HG03571 (cell line): ENCODE data around the gene FCSK.
A peak's percentile ranks its signal among the peaks of the same experiment; 100 is the strongest.

Source experiments
- ATAC-seq: cut with Tn5 transposase; IDR thresholded peaks from one replicate; pipeline ENCODE4 v1.9.1; 2021; ENCODE audit not compliant: unreplicated experiment

FCSK gene

DNA sequence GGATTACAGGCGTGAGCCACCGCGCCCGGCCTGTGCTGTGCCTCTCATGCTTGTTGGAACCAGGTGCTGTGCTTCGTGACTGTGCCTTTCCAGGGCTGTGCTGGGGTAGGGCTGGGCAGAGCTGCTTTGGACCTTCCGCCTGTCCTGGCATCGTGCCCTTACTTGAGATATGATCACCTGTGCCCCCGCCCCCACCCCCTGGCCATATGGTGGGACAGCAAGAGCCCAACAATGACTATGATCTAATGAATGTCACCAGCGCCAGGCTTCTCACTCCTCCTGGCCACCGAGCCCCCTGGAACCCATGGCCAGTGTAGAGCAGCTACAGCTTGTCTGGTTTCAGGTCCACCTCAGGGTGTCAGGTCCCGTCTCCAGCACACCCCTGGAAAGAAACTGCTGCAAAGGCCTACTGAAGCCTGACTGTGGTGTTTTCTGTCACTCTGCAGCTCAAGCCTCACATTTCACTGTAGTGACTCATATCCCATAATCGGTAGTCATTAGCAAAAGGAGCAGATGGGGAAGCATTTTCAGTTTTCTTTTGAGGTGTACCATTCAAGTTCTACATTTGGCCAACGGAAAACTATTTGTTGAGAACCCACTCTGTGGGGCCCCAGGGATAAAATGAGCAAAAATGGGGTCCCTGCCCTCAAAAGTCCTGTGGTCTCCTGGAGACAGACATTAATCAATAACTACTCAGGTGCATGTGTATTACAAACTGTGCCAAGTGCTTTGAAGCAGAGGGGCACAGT, 22.1 kb downstream of the FCSK start:
- ATAC-seq: peak; percentile 87

DNA sequence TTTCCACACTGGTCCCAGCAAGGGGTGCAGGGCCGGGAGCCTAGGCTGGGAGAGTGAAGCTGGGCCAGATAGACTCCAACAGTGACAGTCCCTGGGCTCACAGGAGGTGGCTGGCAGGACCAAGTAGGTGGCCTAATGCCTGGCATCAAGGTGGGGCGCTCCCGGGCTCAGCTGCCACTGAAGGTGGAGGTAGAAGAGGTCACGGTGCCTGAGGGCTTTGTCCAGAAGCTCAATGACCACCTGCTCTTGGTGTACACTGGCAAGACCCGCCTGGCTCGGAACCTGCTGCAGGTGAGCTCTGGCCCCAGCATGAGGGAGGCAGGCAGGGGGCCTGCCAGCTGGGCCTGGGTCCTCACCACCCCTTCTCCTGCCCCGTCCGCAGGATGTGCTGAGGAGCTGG, 23.8 kb downstream of the FCSK start:
- no peak for ATAC-seq

GRCh38 chr16:70478912-70479341, 24.5 kb downstream of the FCSK start:
- ATAC-seq: no peak

DNA sequence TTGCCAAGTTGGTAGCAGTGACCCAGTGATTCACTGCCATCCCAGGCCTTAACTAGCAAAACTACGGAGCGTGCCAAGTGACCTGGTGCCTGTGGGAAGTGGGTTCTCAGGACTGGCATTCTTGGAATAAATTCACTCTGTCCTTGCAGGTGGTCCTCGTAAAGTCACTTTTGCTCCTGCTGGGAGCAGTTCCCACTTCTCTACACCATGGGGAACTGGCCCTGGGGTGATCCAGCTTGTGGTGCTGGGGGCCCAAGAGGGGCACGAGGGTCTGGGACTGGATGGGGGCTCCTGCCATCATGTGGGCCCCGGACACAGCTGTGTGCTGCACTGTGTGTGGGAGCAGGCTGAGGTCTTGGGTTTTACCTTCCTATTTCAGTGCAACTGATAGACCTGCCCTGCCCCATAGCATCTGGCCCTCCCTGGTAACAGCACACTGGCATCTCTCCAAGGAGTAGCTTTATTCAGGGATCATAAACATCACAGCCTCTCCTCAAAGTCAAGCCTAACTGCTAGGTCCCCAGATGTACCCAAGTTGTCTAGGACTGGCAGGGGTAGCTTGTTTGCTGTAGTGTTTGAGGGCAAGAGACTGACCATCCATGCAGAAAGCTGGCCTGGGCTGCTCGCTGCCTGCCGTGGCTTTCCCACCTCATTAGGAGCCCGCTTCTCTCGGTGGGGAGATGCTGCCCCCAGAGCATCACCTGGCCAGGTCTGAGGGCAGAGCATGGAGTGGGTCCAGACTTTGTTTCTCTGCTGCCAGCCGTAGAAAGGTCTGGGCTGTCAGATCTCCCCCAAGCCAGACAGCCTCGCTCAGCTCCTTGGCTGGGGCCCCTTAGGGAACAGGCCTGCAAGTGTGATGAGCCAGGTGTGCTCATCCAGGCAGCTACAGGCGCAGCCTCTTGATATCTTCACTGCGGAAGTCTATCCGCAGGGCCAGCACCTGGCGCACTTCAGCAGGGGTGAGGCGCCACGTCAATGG, 26.0 kb downstream of the FCSK start:
- no peak for ATAC-seq

DNA sequence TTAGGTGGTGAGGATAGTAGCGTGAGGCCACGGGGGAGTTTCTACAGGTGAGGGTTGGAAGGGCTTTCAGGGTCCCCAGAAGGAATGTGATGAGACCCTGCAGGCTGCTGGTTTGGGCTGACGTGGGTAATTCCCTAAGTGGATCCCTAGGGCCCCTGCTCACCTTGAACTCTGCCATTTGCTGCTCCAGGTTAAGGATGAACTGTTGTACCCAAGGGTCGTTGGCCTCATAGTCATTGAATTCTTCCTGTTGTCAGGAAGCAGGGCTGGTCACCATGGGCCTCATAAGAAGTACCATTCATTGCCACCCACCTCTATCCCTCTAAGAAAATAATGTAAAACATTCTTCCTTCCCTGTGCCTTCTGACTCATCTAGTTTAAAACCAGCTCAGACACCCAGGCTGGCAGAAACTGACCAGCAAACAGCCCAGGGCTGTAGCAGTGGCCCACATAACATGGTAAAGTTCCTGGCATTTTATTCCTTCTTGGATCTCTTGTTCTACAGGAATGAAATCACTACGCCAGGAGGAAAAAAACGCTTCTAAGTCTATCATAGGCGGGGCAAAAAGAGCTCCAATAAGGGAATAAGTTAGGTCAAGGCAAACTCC, 27.6 kb downstream of the FCSK start:
- ATAC-seq: no peak

- ATAC-seq: no peak
Observed at GRCh38 chr16:70482624-70483023, 28.2 kb downstream of the FCSK start.

DNA sequence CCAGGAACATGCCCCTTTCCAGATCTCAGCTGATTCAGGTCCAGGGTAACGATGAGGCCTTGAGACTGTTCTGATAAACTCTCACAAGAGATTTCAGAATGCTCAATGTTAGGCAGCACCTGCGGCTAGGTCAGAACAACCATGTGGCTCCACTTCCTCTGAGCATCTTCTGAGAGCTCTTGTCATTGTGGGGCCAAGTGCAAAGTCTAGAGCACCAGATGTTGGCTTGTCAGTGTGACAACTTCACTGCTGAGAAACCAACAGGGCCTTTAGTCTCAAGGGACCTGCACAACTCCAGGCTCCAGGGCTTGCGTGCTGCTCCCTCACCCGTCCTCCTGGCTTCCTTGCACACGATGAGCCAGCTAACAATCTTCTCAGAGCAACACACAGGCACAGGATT, 29.0 kb downstream of the FCSK start:
- peak; percentile 70 for ATAC-seq

DNA sequence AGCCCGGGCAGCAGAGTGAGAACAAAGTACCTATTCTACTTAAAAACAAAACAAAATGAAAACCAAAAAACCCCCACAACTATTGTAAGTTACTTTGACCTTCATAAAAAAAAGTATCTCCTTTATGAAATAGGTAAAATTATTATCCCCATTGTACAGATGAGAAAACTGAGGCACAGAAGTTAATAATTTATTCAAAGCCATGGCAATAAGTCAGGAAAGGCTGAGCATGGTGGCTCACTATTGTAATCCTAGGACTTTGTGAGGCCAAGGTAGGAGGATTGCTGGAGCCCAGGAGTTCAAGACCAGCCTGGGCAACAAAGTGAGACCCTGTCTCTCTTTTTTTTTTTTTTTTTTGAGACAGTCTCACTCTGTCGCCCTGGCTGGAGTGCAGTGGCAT, 30.5 kb downstream of the FCSK start:
- no peak for ATAC-seq

DNA sequence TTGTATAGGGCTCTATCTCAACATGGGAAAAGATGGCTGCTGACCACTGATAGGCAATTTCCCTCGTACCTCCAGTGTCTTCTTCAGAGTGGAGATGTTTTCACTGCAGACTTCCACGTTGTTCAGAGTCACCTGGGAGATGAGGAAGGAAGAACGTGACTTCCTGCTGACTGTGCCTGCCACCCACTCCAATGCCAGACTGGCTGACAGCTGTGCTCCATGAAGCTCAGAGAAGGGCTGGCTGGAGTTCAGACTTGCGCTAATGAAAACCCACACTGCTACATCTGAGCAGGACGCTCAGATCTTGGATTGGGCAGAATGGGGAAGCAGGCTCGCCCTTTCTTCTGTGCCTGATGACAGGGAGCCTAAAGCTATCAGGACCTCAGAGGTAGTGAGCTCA, 35.9 kb downstream of the FCSK start:
- ATAC-seq: no peak

- ATAC-seq: no peak
Observed at GRCh38 chr16:70493802-70494201, 39.4 kb downstream of the FCSK start.

DNA sequence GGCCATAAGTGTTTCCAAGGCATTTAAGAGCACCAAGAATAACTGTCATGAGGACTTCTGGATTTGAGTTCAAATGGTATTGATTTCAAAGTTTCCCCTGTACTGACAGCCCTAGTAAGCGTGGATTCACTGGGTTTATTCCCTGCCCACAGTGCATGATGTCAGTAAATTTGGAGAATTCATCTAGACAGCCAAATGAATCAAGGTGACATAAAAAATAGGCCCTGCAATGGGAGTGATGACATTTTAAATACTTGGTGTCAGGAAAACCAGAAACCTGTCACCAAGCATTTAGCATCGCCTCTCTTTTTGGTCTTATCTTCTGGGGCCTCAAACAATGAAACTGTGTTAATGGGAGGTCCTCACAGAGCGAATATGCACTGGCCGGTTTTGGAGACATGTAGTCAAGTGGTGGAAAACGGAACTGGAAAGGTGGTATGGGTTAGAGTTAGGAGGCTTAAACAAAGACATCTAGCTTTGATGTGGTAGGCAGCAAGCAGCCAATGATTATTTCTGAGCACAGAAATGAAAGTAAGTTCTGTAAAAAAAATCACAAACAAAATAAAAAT, 39.9 kb downstream of the FCSK start:
- no peak for ATAC-seq

DNA sequence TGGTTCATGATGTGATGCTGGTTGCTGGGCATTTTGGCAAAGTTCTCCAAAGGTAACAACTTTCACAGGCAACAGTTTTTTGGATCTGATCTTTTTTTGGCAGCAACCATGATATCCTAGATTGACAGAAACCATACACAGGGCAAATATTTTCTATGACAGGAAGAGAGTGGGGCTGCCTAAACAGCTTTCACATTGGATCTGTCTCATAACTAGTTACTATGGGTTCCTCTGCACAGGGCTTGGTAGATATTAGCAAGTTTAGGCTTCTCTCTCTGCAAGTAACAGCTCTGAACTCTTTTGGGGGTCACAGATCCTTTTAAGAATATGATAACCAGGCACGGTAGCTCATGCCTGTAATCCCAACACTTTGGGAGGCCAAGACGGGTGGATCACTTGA, 40.4 kb downstream of the FCSK start:
- ATAC-seq: no peak

DNA sequence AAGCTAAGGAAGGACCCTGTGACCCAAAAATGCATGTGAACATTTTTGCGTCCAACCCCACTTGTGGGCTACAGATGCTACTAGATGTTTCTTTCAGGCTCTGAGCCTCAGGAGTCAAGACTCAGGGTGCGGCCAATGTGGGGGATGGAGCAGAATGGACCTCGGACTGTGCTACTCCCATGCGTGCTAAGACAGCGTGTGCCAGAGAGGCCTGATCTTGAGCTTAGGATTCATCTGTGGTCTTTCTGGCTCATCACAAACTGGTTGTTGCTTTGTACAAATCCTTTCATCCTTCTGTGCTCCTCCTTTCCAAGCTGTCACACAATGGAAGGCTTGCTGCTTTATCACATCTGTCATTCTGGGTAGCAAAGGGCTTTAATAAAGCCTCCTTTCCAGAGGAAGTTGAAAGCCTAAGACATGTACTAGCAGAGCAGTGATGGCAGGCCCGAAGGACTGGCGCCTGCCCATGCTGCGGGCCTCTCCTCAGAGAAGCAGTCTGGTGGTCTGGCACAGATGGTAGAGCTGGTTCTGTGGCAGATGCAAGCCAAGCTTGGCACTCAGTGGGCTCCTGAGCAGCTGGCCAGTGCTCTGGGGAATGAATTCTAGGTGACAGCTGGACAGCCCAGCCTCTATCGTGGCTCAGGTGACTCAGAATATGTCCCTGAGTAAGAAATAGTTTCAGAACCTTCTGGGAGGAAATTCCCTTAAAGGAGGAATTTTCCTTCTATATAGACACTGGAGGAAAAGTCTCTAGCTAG, 41.2 kb downstream of the FCSK start:
- ATAC-seq: no peak

- no peak for ATAC-seq
Observed at GRCh38 chr16:70496513-70496912, 42.1 kb downstream of the FCSK start.

- no peak for ATAC-seq
Observed at GRCh38 chr16:70508752-70509151, 54.4 kb downstream of the FCSK start.

GRCh38 chr16:70510216-70510615, 55.8 kb downstream of the FCSK start:
- ATAC-seq: no peak

- no peak for ATAC-seq
Observed at GRCh38 chr16:70511833-70512232, 57.4 kb downstream of the FCSK start.

GRCh38 chr16:70512456-70512855, 58.1 kb downstream of the FCSK start:
- no peak for ATAC-seq

DNA sequence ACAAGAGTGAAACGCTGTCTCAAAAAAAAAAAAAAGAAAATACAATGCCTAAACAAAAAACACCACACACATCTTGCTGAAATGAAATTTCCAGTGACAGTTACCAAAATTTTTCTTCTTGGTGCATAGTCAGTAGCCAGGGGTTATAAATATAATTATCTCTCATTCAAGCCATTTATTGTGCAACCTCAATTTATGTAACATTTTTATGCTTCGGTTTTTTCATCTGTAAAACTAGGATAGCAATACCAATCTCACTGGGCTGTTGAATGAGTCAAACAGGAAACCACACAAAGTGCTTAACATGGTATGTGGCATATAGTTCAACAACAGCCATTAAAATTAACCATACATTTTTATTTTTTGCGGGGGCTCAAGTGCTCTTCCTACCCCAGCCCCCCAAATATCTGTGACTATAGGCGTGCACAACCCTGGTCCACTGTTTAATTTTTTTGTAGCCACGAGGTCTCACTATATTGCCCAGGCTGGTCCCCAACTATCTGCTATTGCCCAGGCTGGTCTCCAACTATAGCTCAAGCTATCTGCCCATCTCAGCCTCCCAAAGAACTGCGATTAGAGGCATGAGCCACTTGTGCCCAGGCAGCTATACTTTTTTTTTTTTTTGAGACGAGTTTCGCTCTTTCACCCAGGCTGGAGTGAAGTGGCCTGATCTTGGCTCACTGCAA, 66.4 kb downstream of the FCSK start:
- ATAC-seq: no peak
